Measurements from ENCODE around the gene N4BP2L1. TPM values are rescaled to one million over a fixed set of nuclear protein-coding genes. Genes with fewer than 3 reads are reported as not detected.
"Not testable (repeated sequence)": the region's sequence is repeated elsewhere in the genome, so short reads cannot be mapped to it uniquely, and the experiment has no call there.

N4BP2L1 gene
- total and polyA plus RNA-seq, 8 donors = 5.3 to 22.4 (median 10.3) TPM

DNA sequence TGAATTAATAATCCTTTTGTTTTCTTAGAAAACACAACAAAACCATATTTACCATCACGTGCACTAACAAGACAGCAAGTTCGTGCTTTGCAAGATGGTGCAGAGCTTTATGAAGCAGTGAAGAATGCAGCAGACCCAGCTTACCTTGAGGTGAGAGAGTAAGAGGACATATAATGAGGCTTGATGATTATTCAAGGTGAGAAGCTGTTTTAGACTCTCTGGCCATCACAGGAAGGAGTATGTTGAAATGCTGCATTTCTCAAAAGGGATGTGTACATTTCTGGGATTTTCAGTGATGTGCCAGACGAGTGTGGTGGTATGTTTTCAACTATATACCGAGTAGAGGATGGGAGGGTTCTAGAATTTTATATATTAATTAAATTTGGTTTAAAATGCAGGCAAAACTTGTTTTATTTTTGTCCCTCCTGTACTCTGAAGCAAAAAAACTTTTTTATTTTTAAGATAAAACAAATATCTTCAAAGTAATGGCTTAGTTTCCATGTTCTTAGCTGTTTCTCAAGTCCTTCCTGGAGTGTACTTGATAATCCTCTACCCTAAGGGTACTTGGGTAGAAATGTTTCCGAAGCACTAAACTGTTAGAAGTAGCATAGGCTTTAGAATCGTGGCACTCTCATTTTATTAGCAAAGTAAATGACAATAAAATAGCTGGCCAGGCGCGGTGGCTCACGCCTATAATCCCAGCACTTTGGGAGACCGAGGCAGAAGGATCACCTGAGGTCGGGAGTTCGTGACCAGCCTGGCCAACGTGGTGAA, 51.1 kb downstream of the N4BP2L1 start:
- no peak for ATAC-seq

DNA sequence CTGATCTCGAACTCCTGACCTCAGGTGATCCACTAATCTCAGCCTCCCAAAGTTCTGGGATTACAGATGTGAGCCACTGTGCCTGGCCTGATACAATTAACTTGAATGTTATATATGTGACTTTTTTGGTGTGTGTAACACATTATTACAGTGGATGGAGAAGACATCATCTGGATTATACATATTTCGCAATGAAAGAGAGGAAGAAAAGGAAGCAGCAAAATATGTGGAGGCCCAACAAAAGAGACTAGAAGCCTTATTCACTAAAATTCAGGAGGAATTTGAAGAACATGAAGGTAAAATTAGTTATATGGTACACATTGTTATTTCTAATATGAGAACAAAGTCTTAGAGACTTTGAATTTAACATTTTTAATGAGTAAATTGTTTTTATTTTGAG, 57.1 kb downstream of the N4BP2L1 start:
- intact Hi-C loops (cut with DNase I) = no loop called here

More for the DNA sequence above, 51.1 kb downstream of the N4BP2L1 start:
- no peak for FAIRE-seq
- no peaks in the 10 kb centered on the region for H3K36me3 ChIP-seq
- no peak overlapping the region for H3K4me3 ChIP-seq
- no peak for DNase-seq
- no peak overlapping the region for H3K27ac ChIP-seq
- WGBS, 2 donors = 88 to 94% methylated on average over 13 of the region's 13 CpGs
- H3K9me3 ChIP-seq = no peaks in the 10 kb centered on the region
- H3K27me3 ChIP-seq = no peaks in the 10 kb centered on the region
- no peaks in the 10 kb centered on the region for H3K4me1 ChIP-seq
- TF ChIP-seq, protein P1, sequence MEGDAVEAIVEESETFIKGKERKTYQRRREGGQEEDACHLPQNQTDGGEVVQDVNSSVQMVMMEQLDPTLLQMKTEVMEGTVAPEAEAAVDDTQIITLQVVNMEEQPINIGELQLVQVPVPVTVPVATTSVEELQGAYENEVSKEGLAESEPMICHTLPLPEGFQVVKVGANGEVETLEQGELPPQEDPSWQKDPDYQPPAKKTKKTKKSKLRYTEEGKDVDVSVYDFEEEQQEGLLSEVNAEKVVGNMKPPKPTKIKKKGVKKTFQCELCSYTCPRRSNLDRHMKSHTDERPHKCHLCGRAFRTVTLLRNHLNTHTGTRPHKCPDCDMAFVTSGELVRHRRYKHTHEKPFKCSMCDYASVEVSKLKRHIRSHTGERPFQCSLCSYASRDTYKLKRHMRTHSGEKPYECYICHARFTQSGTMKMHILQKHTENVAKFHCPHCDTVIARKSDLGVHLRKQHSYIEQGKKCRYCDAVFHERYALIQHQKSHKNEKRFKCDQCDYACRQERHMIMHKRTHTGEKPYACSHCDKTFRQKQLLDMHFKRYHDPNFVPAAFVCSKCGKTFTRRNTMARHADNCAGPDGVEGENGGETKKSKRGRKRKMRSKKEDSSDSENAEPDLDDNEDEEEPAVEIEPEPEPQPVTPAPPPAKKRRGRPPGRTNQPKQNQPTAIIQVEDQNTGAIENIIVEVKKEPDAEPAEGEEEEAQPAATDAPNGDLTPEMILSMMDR (IDR thresholded peaks at IDR 0.05) = no peak
- intact Hi-C loops (cut with DNase I) = no loop called here

DNA sequence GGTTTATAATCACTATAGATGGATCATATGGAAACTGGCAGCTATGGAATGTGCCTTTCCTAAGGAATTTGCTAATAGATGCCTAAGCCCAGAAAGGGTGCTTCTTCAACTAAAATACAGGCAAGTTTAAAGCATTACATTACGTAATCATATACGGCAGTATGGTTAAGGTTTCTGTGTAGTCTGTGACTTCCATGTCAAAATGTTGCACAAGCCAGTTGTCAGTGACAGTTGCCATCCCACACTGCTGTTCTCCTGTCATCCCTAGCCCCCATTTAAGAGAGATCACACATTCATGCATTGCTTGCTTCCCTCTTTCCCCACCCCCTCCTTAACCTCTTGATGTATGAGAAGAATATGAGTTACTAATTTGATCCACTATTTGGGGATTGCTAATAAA, 65.4 kb downstream of the N4BP2L1 start:
- WGBS, 2 donors = 88% methylated on average over 2 of the region's 2 CpGs
- no peak for ATAC-seq
- H3K27ac ChIP-seq = no peak overlapping the region
- no peaks in the 10 kb centered on the region for H3K27me3 ChIP-seq
- TF ChIP-seq, protein P1 (IDR thresholded peaks at IDR 0.05) = no peak
- no peak overlapping the region for H3K4me3 ChIP-seq
- no peaks in the 10 kb centered on the region for H3K36me3 ChIP-seq
- FAIRE-seq = no peak
- DNase-seq = no peak
- no peaks in the 10 kb centered on the region for H3K4me1 ChIP-seq
- intact Hi-C loops (cut with DNase I) = no loop called here
- H3K9me3 ChIP-seq = no peaks in the 10 kb centered on the region

More for the DNA sequence above, 57.1 kb downstream of the N4BP2L1 start:
- Histone ChIP-seq H3K27ac (no peak overlapping the region), H3K4me1 (no peaks in the 10 kb centered on the region), H3K4me3 (no peak overlapping the region), H3K36me3 (no peaks in the 10 kb centered on the region), H3K9me3 (no peaks in the 10 kb centered on the region), H3K27me3 (no peaks in the 10 kb centered on the region)
- no peak for DNase-seq
- 96% methylated on average over 2 of the region's 2 CpGs for WGBS, 2 donors
- ATAC-seq = no peak
- FAIRE-seq = no peak
- TF ChIP-seq, protein P1 (IDR thresholded peaks at IDR 0.05) = no peak

DNA sequence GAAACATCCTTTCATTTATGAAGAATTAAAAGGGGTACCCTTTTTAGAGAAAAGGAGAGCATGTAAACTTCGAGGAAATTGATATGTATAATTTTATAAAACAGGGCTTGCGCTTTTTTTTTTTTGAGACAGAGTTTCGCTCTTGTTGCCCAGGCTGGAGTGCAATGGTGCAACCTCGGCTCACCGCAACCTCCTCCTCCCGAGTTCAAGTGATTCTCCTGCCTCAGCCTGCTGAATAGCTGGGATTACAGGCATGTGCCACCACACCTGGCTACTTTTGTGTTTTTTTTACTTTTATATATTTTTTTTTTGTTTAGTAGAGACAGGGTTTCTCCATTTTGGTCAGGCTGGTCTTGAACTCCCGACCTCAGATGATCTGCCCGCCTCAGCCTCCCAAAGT, 72.0 kb downstream of the N4BP2L1 start:
- H3K4me3 ChIP-seq; FAIRE-seq; H3K4me1 ChIP-seq; H3K9me3 ChIP-seq; H3K36me3 ChIP-seq; H3K27me3 ChIP-seq; H3K27ac ChIP-seq; DNase-seq; ATAC-seq; intact Hi-C loops (cut with DNase I): not testable (repeated sequence)
- 96 to 98% methylated on average over 8 of the region's 8 CpGs for WGBS, 2 donors

DNA sequence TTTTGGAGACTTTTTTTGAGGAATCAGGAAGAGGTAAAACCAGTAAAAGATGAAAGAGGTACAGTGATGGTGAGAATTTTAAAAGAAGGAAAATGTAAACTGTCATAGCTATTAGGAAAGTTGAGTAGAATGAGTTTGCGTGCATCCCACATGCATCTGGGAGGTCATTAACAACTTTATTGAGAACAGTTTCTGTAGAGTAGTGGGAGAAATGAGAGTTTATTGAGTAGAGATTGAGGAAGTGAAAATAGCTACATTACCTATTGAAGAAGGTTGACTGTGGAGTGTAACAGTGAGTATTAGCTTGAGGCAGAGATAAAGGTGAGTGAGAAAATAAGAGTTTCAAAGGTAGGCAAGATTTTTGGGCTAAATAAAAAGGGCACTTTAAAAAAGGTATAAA, 73.9 kb downstream of the N4BP2L1 start:
- Histone ChIP-seq H3K4me1 (no peaks in the 10 kb centered on the region), H3K9me3 (no peaks in the 10 kb centered on the region), H3K27ac (no peak overlapping the region), H3K27me3 (no peaks in the 10 kb centered on the region), H3K4me3 (no peak overlapping the region), H3K36me3 (no peaks in the 10 kb centered on the region)
- intact Hi-C loops (cut with DNase I) = no loop called here
- no peak for ATAC-seq
- TF ChIP-seq, protein P1 (IDR thresholded peaks at IDR 0.05) = no peak
- FAIRE-seq = no peak
- 96 to 97% methylated on average over 1 of the region's 1 CpG for WGBS, 2 donors
- DNase-seq = no peak

DNA sequence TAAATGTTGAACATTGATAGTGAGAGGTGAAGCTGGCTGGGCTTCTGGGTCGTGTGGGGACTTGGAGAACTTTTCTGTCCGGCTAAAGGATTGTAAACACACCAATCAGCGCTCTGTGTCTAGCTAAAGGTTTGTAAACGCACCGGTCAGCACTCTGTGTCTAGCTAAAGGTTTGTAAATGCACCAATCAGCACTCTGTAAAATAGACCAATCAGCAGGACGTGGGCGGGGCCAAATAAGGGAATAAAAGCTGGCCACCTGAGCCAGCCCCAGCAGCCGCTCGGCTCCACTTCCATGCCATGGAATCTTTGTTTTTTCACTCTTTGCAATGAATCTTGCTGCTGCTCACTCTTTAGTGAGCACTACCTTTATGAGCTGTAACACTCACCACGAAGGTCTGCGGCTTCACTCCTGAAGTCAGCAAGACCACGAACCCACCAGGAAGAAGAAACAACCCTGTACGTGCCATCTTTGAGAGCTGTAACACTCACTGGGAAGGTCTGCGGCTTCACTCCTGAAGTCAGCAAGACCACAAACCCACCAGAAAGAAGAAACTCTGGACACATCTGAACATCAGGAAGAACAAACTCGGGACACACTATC, 77.0 kb downstream of the N4BP2L1 start:
- intact Hi-C loops (cut with DNase I) = not testable (repeated sequence)

More for the DNA sequence above, 77.0 kb downstream of the N4BP2L1 start:
- not testable (repeated sequence) for H3K9me3 ChIP-seq, FAIRE-seq, H3K36me3 ChIP-seq, H3K4me3 ChIP-seq, H3K27me3 ChIP-seq, H3K4me1 ChIP-seq, DNase-seq, H3K27ac ChIP-seq, ATAC-seq
- 91 to 94% methylated on average over 15 of the region's 15 CpGs for WGBS, 2 donors

Data from pancreas (tissue), 10 donors.